ENCODE results near the gene SDK1.

Gene SDK1

GRCh38 chr7:4009211-4010060, 708.4 kb downstream of the SDK1 start:
- Histone ChIP-seq H3K4me1 (ENCODE audit: control insufficient read depth, insufficient read depth, low read length) (no peaks in the 10 kb centered on the region), H3K36me3 (ENCODE audit: control insufficient read depth in 2 of 2, insufficient read depth in 1 of 2, low read length in 2 of 2) (no peaks in the 10 kb centered on the region; a peak in 1 of 3 replicates), H3K9me3 (ENCODE audit: control insufficient read depth, insufficient read depth, low read depth, low read length) (no peaks in the 10 kb centered on the region), H3K4me3 (ENCODE audit: low read depth, low read length) (no peak overlapping the region), H3K27ac (ENCODE audit: extremely low read depth, low read depth, low read length) (no peak overlapping the region)
- POLR2A ChIA-PET, result no interaction called here
- CTCF ChIA-PET, result interaction anchor here (0.7 kb wide), 1 partner anchor 708 kb away, joined by 3 read pairs; no protein-coding TSS in a partner anchor
- TF ChIP-seq EGR2 (tag by site-specific recombination; IDR thresholded peaks at IDR 0.05; ENCODE audit: low read depth) (no peak), ZNF398 (tag by site-specific recombination; IDR thresholded peaks at IDR 0.05) (no peak)

GRCh38 chr7:4010061-4010605, 709.1 kb downstream of the SDK1 start:
- CTCF ChIA-PET, result interaction anchor here (0.7 kb wide), 1 partner anchor 708 kb away, joined by 3 read pairs; no protein-coding TSS in a partner anchor
- POLR2A ChIA-PET, result no interaction called here
- Histone ChIP-seq H3K4me3 (ENCODE audit: low read depth, low read length) (no peak overlapping the region), H3K9me3 (ENCODE audit: control insufficient read depth, insufficient read depth, low read depth, low read length) (no peaks in the 10 kb centered on the region), H3K36me3 (ENCODE audit: control insufficient read depth in 2 of 2, insufficient read depth in 1 of 2, low read length in 2 of 2) (no peaks in the 10 kb centered on the region; a peak in 1 of 3 replicates), H3K4me1 (ENCODE audit: control insufficient read depth, insufficient read depth, low read length) (no peaks in the 10 kb centered on the region), H3K27ac (ENCODE audit: extremely low read depth, low read depth, low read length) (no peak overlapping the region)
- TF ChIP-seq PRDM6 (tag by site-specific recombination; IDR thresholded peaks at IDR 0.05) (no peak), HOXD13 (CRISPR knock-in tag; IDR thresholded peaks at IDR 0.05; ENCODE audit: borderline replicate concordance) (no peak), BCL11A (tag by site-specific recombination; IDR thresholded peaks at IDR 0.05; ENCODE audit: low read depth) (no peak), ZNF391 (tag by site-specific recombination; IDR thresholded peaks at IDR 0.05; ENCODE audit: borderline replicate concordance, low read depth) (no peak), ZNF560 (tag by site-specific recombination; IDR thresholded peaks at IDR 0.05; ENCODE audit: borderline replicate concordance) (no peak), ZNF140 (tag by site-specific recombination; IDR thresholded peaks at IDR 0.05) (no peak), ZNF366 (tag by site-specific recombination; conservative IDR thresholded peaks at IDR 0.05) (no peak), ZBTB11 (tag by site-specific recombination; conservative IDR thresholded peaks at IDR 0.05; ENCODE audit: low read depth) (no peak)

- CTCF ChIA-PET, result interaction anchor here (0.7 kb wide), 1 partner anchor 289 kb away, joined by 5 read pairs; no protein-coding TSS in a partner anchor
Observed at GRCh38 chr7:4010923-4011656, 710.0 kb downstream of the SDK1 start.

More at GRCh38 chr7:4010923-4011656, 710.0 kb downstream of the SDK1 start:
- Histone ChIP-seq H3K27ac (ENCODE audit: extremely low read depth, low read depth, low read length) (no peak overlapping the region), H3K36me3 (ENCODE audit: control insufficient read depth in 2 of 2, insufficient read depth in 1 of 2, low read length in 2 of 2) (no peaks in the 10 kb centered on the region; a peak in 1 of 3 replicates), H3K9me3 (ENCODE audit: control insufficient read depth, insufficient read depth, low read depth, low read length) (no peaks in the 10 kb centered on the region), H3K4me3 (ENCODE audit: low read depth, low read length) (no peak overlapping the region), H3K4me1 (ENCODE audit: control insufficient read depth, insufficient read depth, low read length) (no peaks in the 10 kb centered on the region)
- POLR2A ChIA-PET, result no interaction called here
- no peak for TF ChIP-seq ZNF169 (tag by site-specific recombination; IDR thresholded peaks at IDR 0.05)
- no peak for TF ChIP-seq ZNF843 (tag by site-specific recombination; IDR thresholded peaks at IDR 0.05)

Data from HEK293 (cell line).